Measurements from ENCODE around the gene NDUFA13. TPM values are rescaled to one million over a fixed set of nuclear protein-coding genes. Genes with fewer than 3 reads are reported as not detected.

NDUFA13 gene
- total RNA-seq, 1 experiment from 2014 or later, result 354 TPM

GRCh38 chr19:19534556-19535265 lies 18.7 kb downstream of the NDUFA13 start:
- POLR2A ChIA-PET, result interaction anchor here (0.5 kb wide), 1 partner anchor 180 kb away, joined by 3 read pairs; no protein-coding TSS in a partner anchor
- CTCF ChIA-PET, result interaction anchor here (0.7 to 8.1 kb wide), 4 partner anchors 18 to 110 kb away, joined by 3 to 107 read pairs (median 6); partner anchors contain the start of gene GMIP
- intact Hi-C loops (cut with micrococcal nuclease), result loop anchor here (5.0 kb wide), 1 partner anchor 423 kb away; no protein-coding TSS in a partner anchor

DNA sequence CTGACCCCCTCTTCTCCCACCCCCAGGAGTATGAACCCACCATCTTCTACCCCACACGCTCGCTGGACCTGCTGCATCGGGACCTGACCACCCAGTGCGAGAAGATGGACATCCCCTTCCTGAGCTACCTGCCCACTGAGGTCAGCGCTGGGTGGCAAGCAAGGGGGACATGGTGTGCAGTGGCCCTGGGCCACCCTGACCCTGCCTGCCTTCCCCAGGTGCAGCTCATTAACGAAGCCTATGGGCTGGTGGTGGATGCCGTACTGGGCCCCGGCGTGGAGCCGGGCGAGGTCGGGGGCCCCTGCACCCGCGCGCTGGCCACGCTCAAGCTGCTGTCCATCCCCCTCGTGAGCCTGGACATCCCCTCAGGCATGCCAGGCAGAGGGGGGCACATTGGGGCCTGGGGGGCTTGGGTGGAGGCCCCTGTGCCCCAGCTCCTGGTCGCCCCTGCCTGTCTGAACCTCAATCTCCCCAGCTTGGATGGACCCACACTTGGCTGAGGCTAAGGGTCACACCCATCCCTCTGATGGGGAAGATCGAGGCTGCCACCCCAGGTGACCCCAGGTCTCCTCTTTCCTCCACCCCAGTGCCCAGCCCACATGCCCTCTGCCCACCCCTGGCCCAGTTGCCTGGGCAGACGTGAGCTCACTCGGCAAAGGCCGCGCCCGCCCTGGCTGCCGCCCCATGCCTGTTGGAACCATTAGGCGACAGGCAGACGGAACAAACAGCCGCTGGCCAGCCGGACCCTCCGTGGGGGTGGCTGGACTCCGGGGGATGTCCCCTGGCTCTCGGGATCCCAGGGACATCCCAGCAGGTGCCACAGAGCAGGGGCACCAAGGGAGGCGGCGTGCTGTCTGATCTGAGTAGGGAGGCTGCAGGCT lies 19.5 kb downstream of the NDUFA13 start:
- intact Hi-C loops (cut with micrococcal nuclease), result no loop called here
- Mint-ChIP-seq H3K4me1 (ENCODE audit: insufficient read depth, unreplicated experiment) (peaks cover 6% of the 10 kb centered on the region), H3K4me3 (ENCODE audit: unreplicated experiment) (no peak overlapping the region), H3K27me3 (ENCODE audit: insufficient read depth, unreplicated experiment) (no peaks in the 10 kb centered on the region), H3K9me3 (ENCODE audit: unreplicated experiment) (no peaks in the 10 kb centered on the region), H3K27ac (ENCODE audit: low read depth, unreplicated experiment) (no peak overlapping the region), H3K36me3 (ENCODE audit: insufficient read depth, unreplicated experiment) (peaks cover 7% of the 10 kb centered on the region)
- TF ChIP-seq CTCF (IDR thresholded peaks at IDR 0.05; ENCODE audit: unreplicated experiment), result no peak
- ChIA-PET CTCF (interaction anchor here (0.7 to 8.1 kb wide), 6 partner anchors 17 to 151 kb away, joined by 3 to 107 read pairs (median 3); partner anchors contain the start of genes ATP13A1 and GMIP), POLR2A (interaction anchor here (0.5 kb wide), 1 partner anchor 180 kb away, joined by 3 read pairs; no protein-coding TSS in a partner anchor)
- no TSS peak for BruUV-seq (replicated peaks)
- no peak for DNase-seq (ENCODE audit: unreplicated experiment)

More at GRCh38 chr19:19534556-19535265, 18.7 kb downstream of the NDUFA13 start:
- no peaks in the 10 kb centered on the region for H3K9me3 Mint-ChIP-seq (ENCODE audit: unreplicated experiment)
- peaks cover 7% of the 10 kb centered on the region for H3K4me1 Mint-ChIP-seq (ENCODE audit: insufficient read depth, unreplicated experiment)
- no peaks in the 10 kb centered on the region for H3K27me3 Mint-ChIP-seq (ENCODE audit: insufficient read depth, unreplicated experiment)
- no peak for TF ChIP-seq CTCF (IDR thresholded peaks at IDR 0.05; ENCODE audit: unreplicated experiment)
- H3K36me3 Mint-ChIP-seq (ENCODE audit: insufficient read depth, unreplicated experiment), result peaks cover 10% of the 10 kb centered on the region
- DNase-seq (ENCODE audit: unreplicated experiment), result no peak
- no peak overlapping the region for H3K27ac Mint-ChIP-seq (ENCODE audit: low read depth, unreplicated experiment)
- no peak overlapping the region for H3K4me3 Mint-ChIP-seq (ENCODE audit: unreplicated experiment)
- no TSS peak for BruUV-seq (replicated peaks)

GRCh38 chr19:19537075-19538048 lies 21.3 kb downstream of the NDUFA13 start:
- Mint-ChIP-seq H3K4me3 (ENCODE audit: unreplicated experiment) (no peak overlapping the region), H3K9me3 (ENCODE audit: unreplicated experiment) (no peaks in the 10 kb centered on the region), H3K36me3 (ENCODE audit: insufficient read depth, unreplicated experiment) (peaks cover 7% of the 10 kb centered on the region), H3K27me3 (ENCODE audit: insufficient read depth, unreplicated experiment) (no peaks in the 10 kb centered on the region), H3K4me1 (ENCODE audit: insufficient read depth, unreplicated experiment) (peaks cover under 1% of the 10 kb centered on the region), H3K27ac (ENCODE audit: low read depth, unreplicated experiment) (no peak overlapping the region)
- TF ChIP-seq CTCF (IDR thresholded peaks at IDR 0.05; ENCODE audit: unreplicated experiment), result no peak
- no TSS peak for BruUV-seq (replicated peaks)
- CTCF ChIA-PET, result no interaction called here
- intact Hi-C loops (cut with micrococcal nuclease), result no loop called here
- POLR2A ChIA-PET, result no interaction called here
- DNase-seq (ENCODE audit: unreplicated experiment), result no peak
